GM12878 (cell line): ENCODE measurements around the gene ANKRD66. TPM values are rescaled to one million over a fixed set of nuclear protein-coding genes. Genes with fewer than 3 reads are reported as not detected.

ENCODE experiments used
- MEF2A ChIP-seq: IDR thresholded peaks from 2 replicates; pipeline ENCODE4 v1.6.1; 2011; ENCODE audit warnings: low read depth, mild to moderate bottlenecking, low read length, moderate library complexity; ENCODE audit not compliant: insufficient read depth
- SIX5 ChIP-seq: IDR thresholded peaks from 2 replicates; pipeline ENCODE4 v1.6.1; 2011; ENCODE audit warnings: mild to moderate bottlenecking, low read depth, low read length, moderate library complexity; ENCODE audit not compliant: severe bottlenecking
- SMAD5 ChIP-seq: IDR thresholded peaks from 2 replicates; pipeline ENCODE4 v1.6.1; 2016; ENCODE audit warnings: antibody characterized with exemption, low read depth
- SREBF2 ChIP-seq: IDR thresholded peaks from 2 replicates; pipeline ENCODE4 v1.6.1; 2012; ENCODE audit warnings: mild to moderate bottlenecking, low read length
- ZNF622 ChIP-seq: fragments of 450-650 bp; IDR thresholded peaks from 2 replicates; pipeline ENCODE4 v1.6.1; 2017; ENCODE audit warnings: mild to moderate bottlenecking, inconsistent platforms
- polyA plus RNA-seq, 11 experiments: library from polyadenylated mRNA; depleted of rRNA in 4 of 11; unstranded in 6 of 11; stranded (reverse) in 5 of 11; fragments of >200 nt; fragmentation: Nextera tagmentation in 4 of 11; fragmentation: Illumina TruSeq in 1 of 11; extraction: Ambion mirVana in 4 of 11; extraction: Trizol in 1 of 11; gene quantifications; 1 replicate in 1 of 11; 2 replicates in 10 of 11; pipeline versions ENCODE4 v1.2.1 to v1.2.3, GENCODE V29; 2011 to 2016; ENCODE audit warnings: inconsistent platforms in 2 of 11, missing spikeins in 2 of 11, low read depth in 1 of 11
- total RNA-seq, 4 experiments: library from RNA; depleted of rRNA in 3 of 4; stranded (reverse); fragments of >200 nt in 3 of 4; fragmentation: Illumina TruSeq in 1 of 4; extraction: Trizol in 1 of 4; gene quantifications; 2 replicates each; pipeline versions ENCODE4 v1.2.1 to v1.2.3, GENCODE V29; 2013 to 2021
- TF ChIP-seq, protein P1 (sequence below): fragments of 450-650 bp; IDR thresholded peaks from 2 replicates; pipeline ENCODE4 v1.6.1; 2018; ENCODE audit warnings: borderline replicate concordance, mild to moderate bottlenecking; ENCODE audit not compliant: partially characterized antibody
- TF ChIP-seq, protein P2 (sequence below): IDR thresholded peaks from 2 replicates; pipeline ENCODE4 v1.6.1; 2011; ENCODE audit warnings: low read depth, low read length, improper control_type of control experiment, borderline replicate concordance
- TF ChIP-seq, protein P3 (sequence below): fragments of 450-650 bp; IDR thresholded peaks from 2 replicates; pipeline ENCODE4 v1.6.1; 2017; ENCODE audit warnings: low read depth, mild to moderate bottlenecking, moderate library complexity
- TF ChIP-seq, protein P4 (sequence below): IDR thresholded peaks from 2 replicates; pipeline ENCODE4 v1.6.1; 2011; ENCODE audit warnings: borderline replicate concordance, low read depth, mild to moderate bottlenecking, moderate library complexity, low read length; ENCODE audit not compliant: insufficient read depth, poor library complexity, severe bottlenecking

ANKRD66 gene
- total and polyA plus RNA-seq, 10 of the 15 experiments (the other 5 are each of a cell fraction or from before 2014, with no cell fraction given): not detected

DNA sequence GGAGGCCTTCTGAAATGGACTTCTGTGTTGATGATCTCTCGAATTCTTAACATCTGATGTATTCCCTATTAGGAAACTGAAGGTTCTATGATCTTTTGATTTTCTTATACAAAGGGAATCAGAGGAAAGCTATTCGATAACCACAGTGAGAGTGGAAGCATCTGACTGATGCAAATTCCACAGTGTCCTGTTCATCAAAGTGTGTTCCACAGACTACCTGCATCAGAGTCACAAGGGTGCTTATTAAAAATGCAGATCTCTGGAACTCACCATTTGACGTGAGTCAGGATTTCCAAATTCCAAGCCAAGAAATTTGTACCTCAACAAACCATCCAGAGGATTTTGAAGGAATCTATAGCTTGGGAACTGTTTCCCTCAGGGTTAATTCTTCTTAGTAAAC is 42.1 kb downstream of the ANKRD66 start (continued):
- TF ChIP-seq, protein P1, sequence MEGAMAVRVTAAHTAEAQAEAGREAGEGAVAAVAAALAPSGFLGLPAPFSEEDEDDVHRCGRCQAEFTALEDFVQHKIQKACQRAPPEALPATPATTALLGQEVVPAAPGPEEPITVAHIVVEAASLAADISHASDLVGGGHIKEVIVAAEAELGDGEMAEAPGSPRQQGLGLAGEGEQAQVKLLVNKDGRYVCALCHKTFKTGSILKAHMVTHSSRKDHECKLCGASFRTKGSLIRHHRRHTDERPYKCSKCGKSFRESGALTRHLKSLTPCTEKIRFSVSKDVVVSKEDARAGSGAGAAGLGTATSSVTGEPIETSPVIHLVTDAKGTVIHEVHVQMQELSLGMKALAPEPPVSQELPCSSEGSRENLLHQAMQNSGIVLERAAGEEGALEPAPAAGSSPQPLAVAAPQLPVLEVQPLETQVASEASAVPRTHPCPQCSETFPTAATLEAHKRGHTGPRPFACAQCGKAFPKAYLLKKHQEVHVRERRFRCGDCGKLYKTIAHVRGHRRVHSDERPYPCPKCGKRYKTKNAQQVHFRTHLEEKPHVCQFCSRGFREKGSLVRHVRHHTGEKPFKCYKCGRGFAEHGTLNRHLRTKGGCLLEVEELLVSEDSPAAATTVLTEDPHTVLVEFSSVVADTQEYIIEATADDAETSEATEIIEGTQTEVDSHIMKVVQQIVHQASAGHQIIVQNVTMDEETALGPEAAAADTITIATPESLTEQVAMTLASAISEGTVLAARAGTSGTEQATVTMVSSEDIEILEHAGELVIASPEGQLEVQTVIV: no peak
- TF ChIP-seq SMAD5: no peak
- TF ChIP-seq, protein P2, sequence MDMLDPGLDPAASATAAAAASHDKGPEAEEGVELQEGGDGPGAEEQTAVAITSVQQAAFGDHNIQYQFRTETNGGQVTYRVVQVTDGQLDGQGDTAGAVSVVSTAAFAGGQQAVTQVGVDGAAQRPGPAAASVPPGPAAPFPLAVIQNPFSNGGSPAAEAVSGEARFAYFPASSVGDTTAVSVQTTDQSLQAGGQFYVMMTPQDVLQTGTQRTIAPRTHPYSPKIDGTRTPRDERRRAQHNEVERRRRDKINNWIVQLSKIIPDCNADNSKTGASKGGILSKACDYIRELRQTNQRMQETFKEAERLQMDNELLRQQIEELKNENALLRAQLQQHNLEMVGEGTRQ: no peak
- TF ChIP-seq ZNF622: no peak
- no peak for TF ChIP-seq SREBF2
- TF ChIP-seq, protein P3, sequence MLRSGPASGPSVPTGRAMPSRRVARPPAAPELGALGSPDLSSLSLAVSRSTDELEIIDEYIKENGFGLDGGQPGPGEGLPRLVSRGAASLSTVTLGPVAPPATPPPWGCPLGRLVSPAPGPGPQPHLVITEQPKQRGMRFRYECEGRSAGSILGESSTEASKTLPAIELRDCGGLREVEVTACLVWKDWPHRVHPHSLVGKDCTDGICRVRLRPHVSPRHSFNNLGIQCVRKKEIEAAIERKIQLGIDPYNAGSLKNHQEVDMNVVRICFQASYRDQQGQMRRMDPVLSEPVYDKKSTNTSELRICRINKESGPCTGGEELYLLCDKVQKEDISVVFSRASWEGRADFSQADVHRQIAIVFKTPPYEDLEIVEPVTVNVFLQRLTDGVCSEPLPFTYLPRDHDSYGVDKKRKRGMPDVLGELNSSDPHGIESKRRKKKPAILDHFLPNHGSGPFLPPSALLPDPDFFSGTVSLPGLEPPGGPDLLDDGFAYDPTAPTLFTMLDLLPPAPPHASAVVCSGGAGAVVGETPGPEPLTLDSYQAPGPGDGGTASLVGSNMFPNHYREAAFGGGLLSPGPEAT: no peak
- TF ChIP-seq, protein P4, sequence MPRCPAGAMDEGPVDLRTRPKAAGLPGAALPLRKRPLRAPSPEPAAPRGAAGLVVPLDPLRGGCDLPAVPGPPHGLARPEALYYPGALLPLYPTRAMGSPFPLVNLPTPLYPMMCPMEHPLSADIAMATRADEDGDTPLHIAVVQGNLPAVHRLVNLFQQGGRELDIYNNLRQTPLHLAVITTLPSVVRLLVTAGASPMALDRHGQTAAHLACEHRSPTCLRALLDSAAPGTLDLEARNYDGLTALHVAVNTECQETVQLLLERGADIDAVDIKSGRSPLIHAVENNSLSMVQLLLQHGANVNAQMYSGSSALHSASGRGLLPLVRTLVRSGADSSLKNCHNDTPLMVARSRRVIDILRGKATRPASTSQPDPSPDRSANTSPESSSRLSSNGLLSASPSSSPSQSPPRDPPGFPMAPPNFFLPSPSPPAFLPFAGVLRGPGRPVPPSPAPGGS: no peak
- no peak for TF ChIP-seq MEF2A
- no peak for TF ChIP-seq SIX5
